GM23248 (cell line): ENCODE results near the gene FBXO11.

Experiments used
- EZH2 ChIP-seq: fragments of 200-600 bp; sonication (generic); IDR thresholded peaks from 2 replicates; pipeline ENCODE4 v1.6.1; 2018; ENCODE audit warnings: antibody characterized with exemption, mild to moderate bottlenecking; ENCODE audit not compliant: insufficient read depth, poor library complexity, severe bottlenecking
- EZH2phosphoT487 ChIP-seq: fragments of 200-600 bp; sonication (generic); IDR thresholded peaks from 2 replicates; pipeline ENCODE4 v1.6.1; 2018; ENCODE audit warnings: antibody characterized with exemption, moderate library complexity, mild to moderate bottlenecking, low read depth; ENCODE audit not compliant: insufficient read depth

DNA sequence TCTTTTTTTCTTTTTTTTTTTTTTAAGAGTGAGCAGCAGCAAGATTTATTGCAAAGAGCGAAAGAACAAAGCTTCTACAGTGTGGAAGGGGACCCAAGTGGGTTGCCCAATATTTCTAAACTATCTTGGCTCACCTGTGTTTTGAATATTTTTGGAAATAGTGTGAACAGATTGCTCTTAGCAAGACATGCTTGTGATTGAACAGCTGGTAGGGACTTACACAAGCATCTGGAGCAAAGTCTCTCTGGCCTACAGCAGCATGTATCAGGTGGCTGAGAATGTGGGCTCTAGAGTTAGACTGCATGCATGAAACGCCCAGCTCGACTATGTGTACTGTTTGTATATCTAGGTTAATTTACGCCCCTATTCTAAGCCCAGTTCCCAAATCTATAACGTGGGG lies 40.3 kb upstream of the FBXO11 start:
- TF ChIP-seq EZH2phosphoT487, result no peak
- no peak for TF ChIP-seq EZH2
